ENCODE results near the gene SHTN1.

Gene SHTN1

DNA sequence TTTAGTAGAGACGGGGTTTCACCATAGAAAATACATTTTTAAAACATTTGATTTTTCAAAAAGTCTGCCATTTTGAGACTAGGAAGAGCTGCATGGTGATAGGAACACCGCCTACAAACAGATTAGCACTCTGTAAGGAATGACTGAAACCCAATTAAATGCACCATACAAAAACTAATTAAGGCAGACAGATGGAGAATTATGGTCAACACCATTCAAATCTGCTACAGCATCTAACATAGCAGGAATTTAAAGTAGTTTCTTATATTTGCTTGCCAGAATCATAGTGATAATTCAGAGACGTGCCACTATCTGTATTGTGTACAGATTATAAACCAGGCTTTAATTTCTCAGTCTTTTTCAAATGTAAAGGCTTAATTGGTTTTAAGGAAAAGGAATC is 87.5 kb downstream of the SHTN1 start:
- DNase-seq (ENCODE audit: low spot score), result no peak

- DNase-seq (ENCODE audit: low spot score), result no peak
Observed at GRCh38 chr10:116915340-116915739, 89.6 kb downstream of the SHTN1 start.

GRCh38 chr10:116913695-116914094 is 91.3 kb downstream of the SHTN1 start:
- DNase-seq (ENCODE audit: low spot score), result no peak

GRCh38 chr10:116912162-116912561 is 92.8 kb downstream of the SHTN1 start:
- DNase-seq (ENCODE audit: low spot score), result no peak

- DNase-seq (ENCODE audit: low spot score), result no peak
Observed at GRCh38 chr10:116910910-116911309, 94.1 kb downstream of the SHTN1 start.

- no peak for DNase-seq (ENCODE audit: low spot score)
Observed at GRCh38 chr10:116909307-116909706, 95.7 kb downstream of the SHTN1 start.

DNA sequence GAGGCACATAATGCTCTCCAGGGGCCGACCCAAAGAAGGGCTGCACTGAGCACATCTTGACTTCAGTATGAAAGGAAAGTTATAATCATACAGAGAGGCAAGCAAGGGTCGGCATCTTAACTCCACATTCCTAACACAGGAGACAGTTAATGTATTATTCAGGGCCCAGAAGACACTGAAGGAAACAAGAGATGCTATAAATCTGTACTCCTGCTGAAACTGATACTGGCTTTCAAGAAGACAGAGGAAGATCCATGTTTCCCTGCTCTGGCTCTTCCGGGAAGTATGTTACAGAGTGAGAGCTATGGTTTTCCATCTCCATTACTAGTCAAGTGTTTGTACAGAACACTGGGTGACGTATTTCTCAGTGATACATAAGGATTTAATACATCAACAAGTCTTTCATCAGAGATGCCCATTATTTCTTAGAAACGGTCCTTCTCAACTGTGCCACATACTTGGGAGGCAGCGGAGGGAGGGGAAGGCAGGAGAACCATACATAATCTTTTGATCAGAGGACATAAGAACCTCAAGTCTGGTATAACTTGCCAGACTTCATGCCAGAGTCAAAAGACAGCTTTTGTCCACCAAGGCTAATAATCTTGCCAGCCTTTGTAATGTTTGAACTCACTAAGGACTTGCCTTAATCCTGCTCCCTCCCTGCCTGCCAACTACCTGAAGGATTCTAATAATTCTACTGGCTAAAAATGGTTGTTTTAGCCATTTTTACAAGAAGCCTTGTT is 97.6 kb downstream of the SHTN1 start:
- no peak for DNase-seq (ENCODE audit: low spot score)

DNA sequence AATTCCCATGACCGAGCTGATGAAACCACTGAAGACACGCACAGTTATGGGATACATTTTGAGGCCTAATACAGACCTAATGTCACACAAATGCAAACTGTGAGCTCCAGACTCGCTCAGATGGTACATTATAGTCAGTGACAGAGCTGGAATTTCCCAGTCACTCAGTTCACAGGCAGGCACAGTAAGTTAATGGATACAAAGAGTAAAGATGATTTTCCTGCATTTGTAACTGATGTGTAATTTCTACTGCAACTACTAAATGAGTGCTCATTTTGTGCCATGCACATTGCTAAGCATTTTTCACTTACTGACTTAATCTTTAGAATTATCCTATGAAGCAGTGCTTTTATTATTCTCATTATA is 99.2 kb downstream of the SHTN1 start:
- no peak for DNase-seq (ENCODE audit: low spot score)

DNA sequence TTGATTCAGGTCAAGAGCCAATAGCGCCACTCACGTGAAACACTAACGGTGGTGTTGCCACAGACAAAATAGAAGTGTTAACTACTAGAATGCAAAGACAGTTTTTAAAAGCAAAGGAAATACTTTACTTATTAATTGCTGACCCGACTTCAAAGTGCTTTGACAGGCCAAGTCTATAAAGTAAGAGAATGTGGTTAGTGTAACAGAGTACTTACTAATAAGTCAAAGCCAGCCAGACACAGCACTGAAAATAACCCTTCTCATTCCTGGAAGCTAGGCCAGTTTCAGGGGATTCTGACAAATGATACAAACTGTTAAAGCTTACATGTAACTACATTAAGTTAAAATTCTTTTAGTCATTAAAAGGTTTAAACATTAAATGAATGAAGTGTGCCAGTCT is 105.4 kb downstream of the SHTN1 start:
- no peak for DNase-seq (ENCODE audit: low spot score)

GRCh38 chr10:116893686-116894037 is 111.3 kb downstream of the SHTN1 start:
- no peak for DNase-seq (ENCODE audit: low spot score)

GRCh38 chr10:116892907-116893685 is 111.9 kb downstream of the SHTN1 start:
- no peak for DNase-seq (ENCODE audit: low spot score)

- DNase-seq (ENCODE audit: low spot score), result no peak
Observed at GRCh38 chr10:116891208-116891607, 113.8 kb downstream of the SHTN1 start.

GRCh38 chr10:116889066-116889465 is 115.9 kb downstream of the SHTN1 start:
- DNase-seq (ENCODE audit: low spot score), result no peak

- peak; percentile 28 for DNase-seq (ENCODE audit: low spot score)
Observed at GRCh38 chr10:116888380-116889055, 116.5 kb downstream of the SHTN1 start.

- no peak for DNase-seq (ENCODE audit: low spot score)
Observed at GRCh38 chr10:116886772-116887171, 118.2 kb downstream of the SHTN1 start.

GRCh38 chr10:116882639-116883038 is 122.3 kb downstream of the SHTN1 start:
- no peak for DNase-seq (ENCODE audit: low spot score)

DNA sequence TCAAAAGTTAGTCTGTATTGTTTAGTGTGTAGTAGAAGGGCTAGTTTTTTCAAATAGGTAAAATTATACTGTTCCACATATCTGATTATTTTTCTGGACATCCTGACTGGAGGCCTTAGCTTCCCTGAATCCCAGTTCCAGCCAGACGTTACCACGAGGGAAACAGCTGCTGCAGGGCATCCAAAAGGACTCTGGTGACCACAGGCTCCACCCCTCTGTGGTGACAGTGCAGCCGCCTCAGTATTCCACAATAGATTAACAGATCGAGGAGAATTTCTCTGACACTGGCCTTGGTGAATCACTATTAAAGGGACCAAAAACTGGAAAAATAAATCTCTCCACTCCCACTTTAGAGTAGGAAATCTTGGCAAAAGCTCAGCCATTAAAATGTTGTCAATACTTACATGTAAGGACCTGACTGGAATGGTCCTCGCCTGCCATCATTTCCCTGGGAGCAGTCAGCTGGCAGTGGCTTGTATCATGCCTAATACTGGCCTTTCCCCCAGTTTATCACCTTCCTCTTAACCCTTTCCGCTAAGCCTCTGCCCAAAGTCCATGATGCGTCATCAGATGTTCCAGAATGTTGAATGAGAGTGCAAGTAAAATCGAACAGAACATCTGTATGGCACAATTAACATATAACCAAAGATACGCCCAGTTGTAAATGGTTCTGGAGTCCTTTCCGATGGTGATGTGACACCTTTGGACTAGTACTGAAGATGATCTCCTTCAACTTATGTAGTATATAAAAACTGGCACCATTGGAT is 124.1 kb downstream of the SHTN1 start:
- no peak for DNase-seq (ENCODE audit: low spot score)

- no peak for DNase-seq (ENCODE audit: low spot score)
Observed at GRCh38 chr10:116879817-116880216, 125.2 kb downstream of the SHTN1 start.

DNA sequence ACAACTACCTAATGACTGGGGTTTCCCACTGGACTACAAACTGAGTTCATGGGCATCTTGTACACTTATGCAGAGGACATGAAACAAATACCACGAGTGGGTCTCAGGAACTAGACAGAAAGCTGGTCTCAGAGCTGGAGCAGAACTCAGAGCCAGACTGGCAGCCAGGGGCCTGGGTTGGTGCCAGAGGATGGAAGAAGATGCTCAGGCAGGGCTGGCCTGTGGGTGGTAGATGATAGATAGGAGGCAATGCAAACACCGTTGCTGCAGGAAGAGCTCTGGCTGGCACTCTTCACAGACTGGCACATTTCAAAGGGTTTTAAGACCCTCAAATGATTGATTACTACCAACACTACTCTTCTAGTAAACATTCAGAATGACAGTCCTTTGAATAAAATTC is 126.9 kb downstream of the SHTN1 start:
- no peak for DNase-seq (ENCODE audit: low spot score)

DNA sequence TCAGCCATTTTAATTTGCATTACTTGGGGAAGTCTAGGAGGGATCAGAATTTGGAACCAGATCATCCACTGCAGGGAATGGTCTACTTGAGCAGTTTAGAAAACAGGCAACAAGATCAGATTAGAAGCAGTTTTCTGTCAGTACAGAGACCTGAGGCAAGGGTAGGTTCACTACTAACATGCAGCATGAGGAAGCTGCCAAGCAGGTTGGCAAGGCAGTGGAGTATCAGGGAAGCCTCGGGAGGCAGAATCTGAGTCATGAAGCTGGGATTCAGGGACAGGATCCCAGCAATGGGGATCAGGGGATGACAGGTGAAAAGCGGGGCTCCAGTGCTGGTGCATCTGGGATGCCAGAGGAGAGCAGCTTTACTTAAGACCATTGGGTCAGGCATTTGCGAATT is 127.6 kb downstream of the SHTN1 start:
- no peak for DNase-seq (ENCODE audit: low spot score)

- DNase-seq (ENCODE audit: low spot score), result no peak
Observed at GRCh38 chr10:116875897-116876296, 129.1 kb downstream of the SHTN1 start.

DNA sequence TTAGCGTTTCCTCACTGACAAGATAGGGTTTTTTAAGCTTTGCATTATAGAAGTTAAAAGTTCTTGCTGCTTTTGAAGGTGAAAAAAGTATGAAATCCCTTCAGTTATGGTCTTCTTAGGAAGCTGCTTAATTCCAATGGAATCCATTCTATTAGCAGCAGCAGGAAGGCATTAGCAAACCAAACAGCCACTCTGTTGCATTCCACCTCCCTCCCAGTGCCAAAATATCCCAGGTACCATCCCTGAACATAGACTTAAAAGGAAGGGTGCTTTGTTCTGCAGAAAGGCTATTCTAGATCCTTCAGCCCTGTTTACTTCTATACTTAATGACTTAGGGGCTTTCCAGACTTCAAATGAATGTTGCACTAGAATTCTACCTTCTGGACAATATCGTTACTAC is 131.9 kb downstream of the SHTN1 start:
- no peak for DNase-seq (ENCODE audit: low spot score)
